ENCODE measurements around the gene PACRG. TPM values are rescaled to one million over a fixed set of nuclear protein-coding genes. Genes with fewer than 3 reads are reported as not detected.

PACRG gene
- total and polyA plus RNA-seq, 2 of the 4 experiments (the other 2 are of a cell fraction): not detected

DNA sequence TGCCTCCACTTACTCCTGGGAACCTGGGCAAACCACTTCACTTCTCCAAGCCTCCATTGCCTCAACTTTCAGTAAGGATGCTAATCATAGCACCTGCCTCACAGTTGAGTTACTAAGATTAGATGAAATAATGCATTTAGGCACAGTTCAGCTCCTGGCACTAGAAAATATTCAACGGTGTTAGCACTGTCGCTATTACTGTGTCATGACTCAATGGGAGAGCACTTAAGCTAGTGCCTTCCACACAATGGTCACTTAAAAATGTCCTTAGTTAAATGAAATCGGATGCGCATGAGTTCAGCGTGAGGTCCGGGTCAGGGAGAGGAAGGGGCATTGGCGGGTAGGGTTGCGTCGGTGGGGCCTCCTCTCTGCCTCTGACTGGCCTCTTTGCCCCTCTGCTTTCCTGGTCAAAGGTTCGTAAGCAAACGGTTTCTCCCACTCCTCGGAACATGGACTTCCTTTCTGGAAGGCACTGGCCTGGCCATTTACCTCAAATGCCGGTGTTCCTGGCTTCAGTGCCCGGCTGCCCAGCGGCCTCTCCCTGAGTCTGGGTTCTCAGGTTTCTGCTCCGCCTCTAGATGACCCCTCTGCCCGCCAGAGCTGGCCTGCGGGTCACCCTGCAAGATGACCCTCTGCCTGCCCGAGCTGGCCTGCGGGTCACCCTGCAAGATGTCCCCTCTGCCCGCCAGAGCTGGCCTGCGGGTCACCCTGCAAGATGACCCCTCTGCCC, 562.9 kb downstream of the PACRG start:
- DNase-seq: no peak
- Histone ChIP-seq H3K27ac (ENCODE audit: insufficient read depth, low read length) (no peak overlapping the region), H2AK5ac (ENCODE audit: low read depth, low read length) (no peak overlapping the region), H4K8ac (ENCODE audit: low read depth in 2 of 2, low read length in 2 of 2) (no peak overlapping the region), H2BK20ac (ENCODE audit: low read depth, low read length) (no peak overlapping the region), H3K36me3 (ENCODE audit: control insufficient read depth, insufficient read depth, low read length) (no peaks in the 10 kb centered on the region), H2BK120ac (ENCODE audit: low read depth, low read length) (no peak overlapping the region), H3K4ac (ENCODE audit: low read depth, low read length) (no peak overlapping the region), H4K91ac (ENCODE audit: insufficient read depth, low read depth, low read length) (no peak overlapping the region), H3K18ac (ENCODE audit: low read depth, low read length) (no peak overlapping the region), H4K5ac (ENCODE audit: low read depth, low read length) (no peak overlapping the region), H4K20me1 (ENCODE audit: insufficient read depth, low read length) (no peaks in the 10 kb centered on the region), H3K56ac (ENCODE audit: extremely low read depth, insufficient read depth, low read length) (no peak overlapping the region), H3K4me3 (ENCODE audit: insufficient read depth, low read depth, low read length) (no peak overlapping the region), H3K4me1 (ENCODE audit: control insufficient read depth, insufficient read depth, low read length) (no peaks in the 10 kb centered on the region), H3K79me1 (ENCODE audit: low read depth in 1 of 2, low read length in 2 of 2) (no peaks in the 10 kb centered on the region), H3K9ac (ENCODE audit: low read depth, low read length) (no peak overlapping the region), H2BK5ac (ENCODE audit: low read depth, low read length, poor library complexity, severe bottlenecking) (no peak overlapping the region), H2AFZ (replicated peaks; ENCODE audit: low read length, poor library complexity) (no peak overlapping the region), H3K23ac (ENCODE audit: low read depth, low read length) (no peak overlapping the region), H2AK9ac (replicated peaks; ENCODE audit: low read depth, low read length, poor library complexity) (no peak overlapping the region), H3K9me3 (ENCODE audit: control insufficient read depth, insufficient read depth, low read length) (peaks cover 12% of the 10 kb centered on the region), H3K9me1 (ENCODE audit: insufficient read depth, low read length) (no peaks in the 10 kb centered on the region), H3K4me2 (ENCODE audit: low read depth, low read length) (no peak overlapping the region), H2BK15ac (ENCODE audit: low read depth, low read length) (no peak overlapping the region), H3K14ac (replicated peaks; ENCODE audit: low read depth, low read length) (no peak overlapping the region), H3K27me3 (ENCODE audit: control insufficient read depth, insufficient read depth, low read length) (no peaks in the 10 kb centered on the region)
- BruUV-seq (replicated peaks): no TSS peak
- in situ Hi-C loops (cut with MboI; ENCODE audit: low sequenced_read_pairs): no loop called here
- ChIA-PET POLR2A (ENCODE audit: unreplicated experiment) (no interaction called here), CTCF (no interaction called here)
- intact Hi-C loops (cut with micrococcal nuclease): no loop called here
- dilution Hi-C loops (cut with HindIII; ENCODE audit: low sequenced_read_pairs, unreplicated experiment): no loop called here
- 91% methylated on average over 7 of the region's 22 CpGs; no CpG with 5 or more reads in 1 of the 2 experiments for WGBS, 2 experiments (ENCODE audit: extremely low coverage in 2 of 2, insufficient read length in 1 of 2)
- TF ChIP-seq CTCF (conservative IDR thresholded peaks at IDR 0.05; ENCODE audit: low read depth, low read length) (no peak), NFE2L2 (IDR thresholded peaks at IDR 0.05; ENCODE audit: low read depth, low read length) (no peak), RAD21 (IDR thresholded peaks at IDR 0.05; ENCODE audit: low read length) (no peak), ELK1 (IDR thresholded peaks at IDR 0.05; ENCODE audit: borderline replicate concordance, low read depth, low read length) (no peak), MXI1 (IDR thresholded peaks at IDR 0.05; ENCODE audit: borderline replicate concordance, low read depth, low read length) (no peak), CHD1 (IDR thresholded peaks at IDR 0.05; ENCODE audit: low read depth, low read length) (no peak), RCOR1 (IDR thresholded peaks at IDR 0.05; ENCODE audit: insufficient replicate concordance, low read length) (no peak), MAZ (IDR thresholded peaks at IDR 0.05; ENCODE audit: borderline replicate concordance, low read depth, low read length) (no peak), CEBPB (IDR thresholded peaks at IDR 0.05; ENCODE audit: low read depth, low read length) (no peak)
- TF ChIP-seq, protein P1, sequence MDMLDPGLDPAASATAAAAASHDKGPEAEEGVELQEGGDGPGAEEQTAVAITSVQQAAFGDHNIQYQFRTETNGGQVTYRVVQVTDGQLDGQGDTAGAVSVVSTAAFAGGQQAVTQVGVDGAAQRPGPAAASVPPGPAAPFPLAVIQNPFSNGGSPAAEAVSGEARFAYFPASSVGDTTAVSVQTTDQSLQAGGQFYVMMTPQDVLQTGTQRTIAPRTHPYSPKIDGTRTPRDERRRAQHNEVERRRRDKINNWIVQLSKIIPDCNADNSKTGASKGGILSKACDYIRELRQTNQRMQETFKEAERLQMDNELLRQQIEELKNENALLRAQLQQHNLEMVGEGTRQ (IDR thresholded peaks at IDR 0.05; ENCODE audit: low read depth, low read length): no peak
- no peak for ATAC-seq (ENCODE audit: low read depth)
